PFSK-1 (cell line): ENCODE data around the gene ZNF541.

Experiments
- FOXP2 ChIP-seq: optimal IDR thresholded peaks from 2 replicates; pipeline ENCODE3; 2011; ENCODE audit warnings: borderline replicate concordance, control low read depth, inconsistent platforms; ENCODE audit not compliant: insufficient read depth; ENCODE audit errors: extremely low read length, extremely low read depth
- POLR2AphosphoS5 ChIP-seq: IDR thresholded peaks from 2 replicates; pipeline ENCODE4 v1.6.1; 2012; ENCODE audit warnings: low read depth, mild to moderate bottlenecking, control low read depth, low read length, moderate library complexity
- TAF1 ChIP-seq: IDR thresholded peaks from 2 replicates; pipeline ENCODE4 v1.6.1; 2012; ENCODE audit warnings: low read length, control low read depth, borderline replicate concordance; ENCODE audit not compliant: insufficient read depth
- TF ChIP-seq, protein P1 (sequence below), 2 experiments: IDR thresholded peaks; 2 replicates each; pipeline versions ENCODE4 v1.6.1 to v1.8.0; 2011 to 2012; ENCODE audit warnings: low read depth in 2 of 2, low read length in 2 of 2, control low read depth in 1 of 2, inconsistent platforms in 1 of 2, mild to moderate bottlenecking in 1 of 2, moderate library complexity in 1 of 2; ENCODE audit not compliant: insufficient read depth in 1 of 2

DNA sequence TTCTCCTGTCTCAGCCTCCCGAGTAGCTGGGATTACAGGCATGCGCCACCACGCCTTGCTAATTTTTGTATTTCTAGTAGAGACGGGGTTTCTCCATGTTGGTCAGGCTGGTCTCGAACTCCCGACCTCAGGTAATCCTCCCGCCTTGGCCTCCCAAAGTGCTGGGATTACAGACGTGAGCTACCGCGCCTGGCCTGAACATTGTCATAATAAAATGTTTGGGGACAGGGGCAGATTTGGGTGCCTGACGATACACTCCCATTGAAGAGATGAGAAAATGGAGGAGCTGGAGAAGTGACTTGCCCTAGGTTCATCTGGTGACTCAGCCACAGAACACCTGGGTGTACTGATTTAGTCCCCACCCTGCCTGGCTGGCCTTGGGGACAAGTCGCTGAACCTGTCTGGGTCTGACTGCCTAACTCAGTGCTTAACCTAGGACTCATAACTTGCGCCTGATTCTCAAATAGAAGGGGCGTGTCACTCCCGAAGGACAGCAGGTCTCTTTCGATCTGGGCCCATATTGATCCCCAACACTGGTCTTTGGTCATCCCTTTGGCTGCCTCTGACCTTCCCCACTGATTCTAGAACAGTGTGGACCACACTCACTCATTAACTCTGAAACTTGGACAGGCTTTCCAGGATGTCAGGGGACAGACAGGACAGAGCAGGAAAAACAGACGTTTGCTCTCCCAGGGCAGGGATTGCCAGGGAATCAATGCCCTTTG is 28.4 kb upstream of the ZNF541 start:
- TF ChIP-seq POLR2AphosphoS5 = no peak
- TF ChIP-seq TAF1 = no peak
- TF ChIP-seq, protein P1, sequence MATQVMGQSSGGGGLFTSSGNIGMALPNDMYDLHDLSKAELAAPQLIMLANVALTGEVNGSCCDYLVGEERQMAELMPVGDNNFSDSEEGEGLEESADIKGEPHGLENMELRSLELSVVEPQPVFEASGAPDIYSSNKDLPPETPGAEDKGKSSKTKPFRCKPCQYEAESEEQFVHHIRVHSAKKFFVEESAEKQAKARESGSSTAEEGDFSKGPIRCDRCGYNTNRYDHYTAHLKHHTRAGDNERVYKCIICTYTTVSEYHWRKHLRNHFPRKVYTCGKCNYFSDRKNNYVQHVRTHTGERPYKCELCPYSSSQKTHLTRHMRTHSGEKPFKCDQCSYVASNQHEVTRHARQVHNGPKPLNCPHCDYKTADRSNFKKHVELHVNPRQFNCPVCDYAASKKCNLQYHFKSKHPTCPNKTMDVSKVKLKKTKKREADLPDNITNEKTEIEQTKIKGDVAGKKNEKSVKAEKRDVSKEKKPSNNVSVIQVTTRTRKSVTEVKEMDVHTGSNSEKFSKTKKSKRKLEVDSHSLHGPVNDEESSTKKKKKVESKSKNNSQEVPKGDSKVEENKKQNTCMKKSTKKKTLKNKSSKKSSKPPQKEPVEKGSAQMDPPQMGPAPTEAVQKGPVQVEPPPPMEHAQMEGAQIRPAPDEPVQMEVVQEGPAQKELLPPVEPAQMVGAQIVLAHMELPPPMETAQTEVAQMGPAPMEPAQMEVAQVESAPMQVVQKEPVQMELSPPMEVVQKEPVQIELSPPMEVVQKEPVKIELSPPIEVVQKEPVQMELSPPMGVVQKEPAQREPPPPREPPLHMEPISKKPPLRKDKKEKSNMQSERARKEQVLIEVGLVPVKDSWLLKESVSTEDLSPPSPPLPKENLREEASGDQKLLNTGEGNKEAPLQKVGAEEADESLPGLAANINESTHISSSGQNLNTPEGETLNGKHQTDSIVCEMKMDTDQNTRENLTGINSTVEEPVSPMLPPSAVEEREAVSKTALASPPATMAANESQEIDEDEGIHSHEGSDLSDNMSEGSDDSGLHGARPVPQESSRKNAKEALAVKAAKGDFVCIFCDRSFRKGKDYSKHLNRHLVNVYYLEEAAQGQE (IDR thresholded peaks at IDR 0.05; ENCODE audit: insufficient read depth in 1 of 2, low read depth in 2 of 2, low read length in 2 of 2) = no peak
- TF ChIP-seq FOXP2 = no peak
